Activated T-helper 9 cell treated with anti-CD3 and anti-CD28 coated beads, Interleukin-2, amount 50 U/mL, for 16 hours (primary cell): ENCODE measurements around the gene WLS.
"Not testable (repeated sequence)": the region's sequence is repeated elsewhere in the genome, so short reads cannot be mapped to it uniquely, and the experiment has no call there.

ENCODE experiments used
- DNase-seq: peaks from one replicate; pipeline ENCODE4 v3.0.0-alpha.2; 2020; ENCODE audit warnings: low read depth

Gene WLS

GRCh38 chr1:68165665-68166064, 66.7 kb downstream of the WLS start:
- no peak for DNase-seq

- DNase-seq = no peak
These were observed 67.4 kb downstream of the WLS start for GRCh38 chr1:68164918-68165317.

DNA sequence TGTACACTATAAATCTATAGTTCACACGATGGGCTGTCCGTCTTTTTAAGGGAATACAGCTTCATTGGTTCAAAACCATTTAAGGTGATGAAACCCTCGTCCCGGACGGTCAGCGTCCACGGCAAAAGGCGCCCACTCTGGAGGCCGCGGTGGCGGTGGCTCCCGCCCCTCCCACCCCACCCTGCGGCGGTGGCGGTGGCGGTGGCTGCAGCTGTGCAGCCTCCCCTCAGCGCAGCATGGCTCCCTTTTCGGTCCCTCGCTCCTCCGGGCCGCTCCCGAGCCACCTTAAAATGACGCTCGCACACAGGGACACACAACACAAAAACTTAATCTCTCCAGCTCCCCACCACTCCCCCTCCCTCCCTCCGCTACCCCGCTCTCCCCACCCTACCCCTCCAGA, 69.1 kb downstream of the WLS start:
- DNase-seq = no peak

GRCh38 chr1:68162761-68163160, 69.6 kb downstream of the WLS start:
- no peak for DNase-seq

DNA sequence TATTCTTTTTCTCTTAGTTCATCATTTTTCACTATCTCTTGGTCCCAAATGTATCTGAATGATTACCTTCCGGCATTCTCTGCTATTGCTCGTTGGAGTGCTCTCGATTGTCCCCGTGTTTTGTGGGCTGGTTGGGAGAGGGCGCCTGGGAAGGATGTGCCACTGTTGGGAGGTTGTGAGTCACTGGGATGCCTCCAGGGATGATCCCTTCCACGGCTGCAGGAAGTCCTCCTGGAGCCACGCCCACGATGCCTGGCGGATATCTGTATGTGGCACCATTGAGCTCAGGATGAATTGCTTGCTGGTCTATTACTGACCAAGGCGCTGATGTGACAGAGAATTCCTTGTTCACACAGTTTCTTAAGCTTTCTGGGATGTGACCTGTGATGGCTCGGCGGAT, 70.7 kb downstream of the WLS start:
- DNase-seq = not testable (repeated sequence)

GRCh38 chr1:68160935-68161334, 71.4 kb downstream of the WLS start:
- DNase-seq = not testable (repeated sequence)

DNA sequence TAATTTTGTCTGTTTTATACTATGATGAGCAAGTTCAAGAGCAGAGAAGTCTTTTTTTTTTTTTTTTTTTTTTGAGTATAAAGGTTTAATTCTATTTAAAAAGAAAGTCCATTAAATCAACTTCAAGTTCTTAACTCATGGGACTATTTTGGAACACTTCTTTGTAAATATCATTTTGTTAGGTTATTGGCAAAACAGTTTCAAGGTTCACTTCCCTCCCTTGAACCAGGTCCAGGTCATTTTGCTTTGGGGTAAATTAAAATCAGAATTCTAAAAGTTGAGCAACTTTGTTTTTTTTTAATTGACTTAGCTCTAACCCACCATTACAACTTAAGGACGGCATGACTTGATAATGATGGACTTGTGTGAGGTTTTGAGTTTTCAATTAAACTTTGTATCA, 72.3 kb downstream of the WLS start:
- DNase-seq = no peak

DNA sequence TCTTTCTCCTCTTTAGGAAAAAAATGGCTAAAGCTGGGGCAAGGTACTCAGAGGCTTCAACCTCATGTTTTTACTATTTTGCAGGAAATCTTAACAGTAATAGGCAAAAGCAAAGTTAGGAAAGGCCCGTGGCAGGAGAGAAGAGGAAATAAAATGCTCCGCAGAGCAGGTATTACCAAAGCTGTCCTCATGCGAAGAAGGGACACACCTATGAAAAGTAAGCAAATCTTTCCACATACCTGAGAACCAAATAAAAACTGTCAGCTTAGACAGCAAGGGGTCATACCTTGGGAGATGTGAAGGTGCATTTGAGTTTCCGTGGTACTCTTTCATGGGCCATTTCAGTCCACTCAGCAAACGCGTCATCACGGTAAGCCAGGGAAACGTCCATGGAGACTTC, 73.5 kb downstream of the WLS start:
- DNase-seq = no peak

- DNase-seq = no peak
These were observed 74.9 kb downstream of the WLS start for GRCh38 chr1:68157416-68157815.

DNA sequence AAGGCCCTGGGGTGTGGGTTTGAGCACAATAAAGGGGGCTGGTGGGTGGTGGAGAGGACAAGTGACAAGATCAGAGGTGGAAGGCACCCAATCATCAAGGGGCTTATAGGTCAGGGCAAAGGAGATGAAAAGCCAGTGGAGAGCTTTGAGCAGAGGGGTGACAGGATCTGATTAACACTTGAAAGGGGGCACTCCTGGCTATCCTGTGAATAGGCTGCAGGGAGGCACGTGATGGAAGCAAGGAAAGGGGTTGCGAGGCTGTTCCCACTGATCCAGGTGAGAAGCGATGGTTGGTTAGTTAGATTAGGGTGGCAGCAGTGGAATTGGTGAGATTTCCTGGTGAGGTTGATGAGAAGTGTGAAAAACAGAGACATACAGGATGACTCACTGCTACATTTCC, 80.6 kb downstream of the WLS start:
- DNase-seq = no peak

DNA sequence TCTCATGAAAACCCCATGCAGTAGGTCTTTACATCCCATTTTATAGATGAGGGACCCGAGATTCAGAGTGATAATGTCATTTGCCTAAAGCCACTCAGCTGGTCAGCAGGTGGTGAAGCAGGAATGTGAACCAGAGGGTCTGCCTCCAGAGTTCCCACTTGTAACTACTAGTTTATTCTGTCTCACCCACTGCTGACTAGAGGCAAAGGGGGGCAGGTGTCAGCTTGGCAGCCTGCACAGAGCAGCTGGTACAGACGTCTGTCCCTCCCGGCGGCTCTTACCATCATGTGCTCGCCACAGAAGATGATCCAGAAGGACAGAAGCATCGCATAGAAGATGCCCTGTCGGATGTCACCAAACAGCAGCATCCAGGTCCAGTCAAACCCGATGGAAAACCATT, 82.4 kb downstream of the WLS start:
- DNase-seq = no peak

DNA sequence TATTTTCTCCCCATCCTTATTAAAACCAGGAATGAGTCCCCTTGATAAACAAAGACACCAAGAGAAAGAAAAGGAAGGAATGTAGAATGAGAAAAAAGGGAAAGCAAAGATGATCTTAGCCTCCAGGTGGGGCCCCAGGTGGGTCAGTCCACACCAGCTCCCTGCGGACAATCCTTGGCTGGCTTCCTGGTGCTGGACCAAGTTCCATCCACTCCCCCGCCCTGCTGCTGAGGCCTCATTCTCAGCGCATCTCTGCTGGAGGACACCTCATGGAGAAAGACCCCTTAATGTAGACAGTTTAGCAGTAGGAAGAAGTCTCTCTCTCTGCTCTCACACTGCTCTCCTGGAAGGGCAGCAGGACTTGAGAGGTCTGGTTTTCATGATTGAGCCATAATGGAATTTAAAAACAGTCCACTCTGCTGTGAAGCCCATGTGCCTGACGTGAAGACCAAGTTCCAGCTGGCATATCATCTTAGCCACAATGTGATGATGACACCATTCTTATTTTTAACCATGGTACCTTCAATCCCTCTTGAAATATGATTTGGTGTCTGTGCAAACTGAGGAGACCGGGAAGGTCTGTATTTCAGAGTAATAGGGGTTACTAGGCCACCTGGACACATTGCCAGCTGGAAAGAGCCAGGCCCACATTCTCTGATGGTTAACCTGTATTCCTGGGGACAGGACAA, 83.1 kb downstream of the WLS start:
- DNase-seq = no peak

GRCh38 chr1:68148631-68149030, 83.7 kb downstream of the WLS start:
- no peak for DNase-seq

GRCh38 chr1:68147534-68148171, 84.7 kb downstream of the WLS start:
- DNase-seq = no peak

- DNase-seq = no peak
These were observed 86.8 kb downstream of the WLS start for GRCh38 chr1:68145418-68146126.

DNA sequence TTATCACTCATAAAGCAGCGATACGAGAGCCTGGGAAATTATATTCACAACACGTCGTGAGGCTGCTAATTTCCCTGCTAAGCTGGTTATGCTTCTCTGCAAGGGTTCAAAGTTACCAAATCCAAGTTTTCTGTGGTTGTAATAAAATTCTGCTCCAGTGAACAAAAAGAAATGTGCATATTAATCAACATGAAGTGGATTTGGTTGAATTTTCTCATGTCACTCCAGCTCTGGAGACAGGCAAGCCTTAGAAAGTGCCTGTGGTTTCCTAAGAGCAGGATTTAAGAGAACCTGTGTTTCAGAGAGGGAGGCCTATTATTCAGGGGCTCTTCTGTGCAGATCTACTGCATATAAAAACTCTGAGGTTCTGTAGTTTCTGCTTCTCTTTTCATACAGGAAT, 87.5 kb downstream of the WLS start:
- DNase-seq = no peak

GRCh38 chr1:68143633-68144032, 88.7 kb downstream of the WLS start:
- no peak for DNase-seq

DNA sequence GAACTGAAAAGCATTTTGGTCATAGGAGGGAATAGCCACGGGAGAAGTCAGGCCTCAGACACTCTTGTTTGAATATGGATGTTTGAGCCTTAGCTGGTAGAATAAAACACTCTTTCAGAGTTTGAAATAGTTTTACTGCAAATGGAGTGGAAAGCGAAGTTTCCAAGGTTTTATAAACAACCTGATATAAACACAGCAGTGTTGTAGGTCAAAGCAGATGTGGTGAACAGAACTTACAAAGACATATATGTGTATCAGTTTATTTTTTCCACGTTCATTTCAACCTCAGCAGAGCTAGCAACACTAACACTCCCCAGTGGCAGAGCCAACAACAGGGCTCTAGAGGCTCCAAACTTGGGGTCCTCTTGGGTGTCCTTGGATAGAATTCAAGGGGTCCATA, 89.9 kb downstream of the WLS start:
- DNase-seq = no peak

DNA sequence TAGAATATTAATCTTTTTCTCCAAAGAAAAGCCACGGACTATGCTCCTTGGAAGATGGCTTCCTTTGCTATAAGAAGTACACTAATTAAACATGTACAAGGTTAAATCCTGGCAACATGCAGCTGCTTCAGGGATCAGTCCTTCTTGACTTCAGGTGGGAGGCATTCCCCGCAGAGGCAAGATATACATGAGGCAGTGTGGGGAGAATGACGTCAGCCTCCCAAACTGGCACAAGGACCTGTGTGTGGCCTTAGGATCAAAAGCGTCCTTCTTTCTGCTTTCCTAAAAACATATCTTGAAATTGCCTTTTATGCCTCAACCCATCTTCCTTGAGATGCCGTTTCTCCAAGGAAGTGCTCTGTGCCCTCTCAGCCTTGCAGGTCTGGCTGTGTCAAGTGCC, 90.3 kb downstream of the WLS start:
- no peak for DNase-seq

DNA sequence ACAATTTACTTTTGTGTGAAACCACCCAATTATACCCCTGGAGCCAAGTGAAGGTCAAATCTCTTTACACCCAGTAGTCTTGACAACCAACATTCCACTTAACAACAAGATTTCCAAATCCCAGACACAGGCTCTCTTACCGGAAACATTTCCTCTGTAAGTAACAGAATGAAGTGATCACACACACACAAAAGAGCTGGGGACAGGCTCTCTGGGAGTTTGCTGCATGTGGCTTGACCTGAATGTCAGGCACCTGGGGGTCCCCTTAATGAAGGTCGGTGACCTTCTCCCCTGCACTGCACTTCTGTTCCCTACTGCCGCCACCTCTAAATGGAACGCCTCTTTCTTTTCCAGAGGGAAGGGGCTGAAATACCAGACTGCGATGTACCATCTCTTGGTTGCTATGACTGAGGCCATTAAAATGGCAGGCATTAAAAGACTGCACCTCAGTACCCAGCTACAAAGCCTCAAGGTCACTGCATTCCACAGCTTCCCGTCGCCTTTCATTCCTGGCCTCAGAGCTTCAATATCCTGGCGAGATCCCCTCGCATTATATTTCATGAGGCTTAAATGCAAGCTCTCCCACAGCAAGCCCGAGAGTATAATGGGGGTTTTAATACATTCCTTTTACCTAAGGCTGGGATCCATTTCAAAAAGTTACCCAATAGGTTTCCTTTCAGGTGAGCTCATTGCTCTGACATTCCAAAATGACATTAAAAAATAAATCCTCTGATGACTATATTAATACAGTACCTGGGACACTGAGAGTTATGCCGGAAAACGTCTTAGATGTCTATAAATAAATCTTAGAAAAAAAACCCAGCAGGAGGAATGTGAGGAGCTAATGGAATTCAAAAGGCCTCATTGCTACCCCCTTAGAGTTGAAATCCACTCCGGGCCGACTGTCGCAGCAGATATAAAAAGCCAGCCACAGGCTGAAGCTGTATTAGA, 91.0 kb downstream of the WLS start:
- no peak for DNase-seq

GRCh38 chr1:68140536-68140935, 91.8 kb downstream of the WLS start:
- no peak for DNase-seq

DNA sequence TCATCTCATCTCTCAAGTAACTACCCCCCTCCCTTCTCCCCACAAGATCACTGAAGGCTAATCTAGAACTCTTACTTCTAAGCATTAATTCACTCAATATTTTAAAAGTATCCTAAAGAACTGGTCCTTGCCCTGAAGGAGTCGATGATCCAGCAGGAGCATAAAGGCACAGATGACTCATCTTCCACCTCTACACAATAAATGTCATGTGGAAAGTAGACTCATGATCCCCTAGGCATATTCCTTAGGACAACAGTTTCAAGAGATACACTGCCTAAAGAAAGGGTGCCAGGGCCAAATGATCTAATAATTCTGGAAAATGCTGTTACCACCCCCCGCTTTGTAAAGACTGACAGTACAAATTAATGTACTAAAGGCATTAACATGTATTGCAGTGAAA, 96.1 kb downstream of the WLS start:
- no peak for DNase-seq
